Upper lobe of right lung (tissue), 1 donor: ENCODE results near the gene TULP4. TPM values are rescaled to one million over a fixed set of nuclear protein-coding genes. Genes with fewer than 3 reads are reported as not detected.

Experiments used
- ATAC-seq: fragments of 200-7000 bp; cut with Tn5 transposase; one replicate; pipeline ENCODE4 v1.9.1; 2020; ENCODE audit warnings: mild to moderate bottlenecking, moderate library complexity
- DNase-seq: peaks from one replicate; pipeline ENCODE4 v3.0.0-alpha.2; 2020
- H3K27ac ChIP-seq: fragments of 200-600 bp; one replicate; pipeline ENCODE4 v1.8.0; 2022
- H3K27me3 ChIP-seq: fragments of 200-600 bp; one replicate; pipeline ENCODE4 v1.8.0; 2022; ENCODE audit warnings: mild to moderate bottlenecking
- H3K36me3 ChIP-seq: fragments of 200-600 bp; one replicate; pipeline ENCODE4 v1.8.0; 2022
- H3K4me1 ChIP-seq: fragments of 200-600 bp; one replicate; pipeline ENCODE4 v1.8.0; 2022
- H3K4me3 ChIP-seq: fragments of 200-600 bp; one replicate; pipeline ENCODE4 v1.8.0; 2022; ENCODE audit warnings: mild to moderate bottlenecking
- H3K9me3 ChIP-seq: fragments of 200-600 bp; one replicate; pipeline ENCODE4 v1.8.0; 2022
- CTCF ChIP-seq: fragments of 200-600 bp; IDR thresholded peaks from one replicate; pipeline ENCODE4 v1.8.0; 2022; ENCODE audit warnings: antibody characterized with exemption
- intact Hi-C: fragments of 100-400 bp; cut with DNase I; formaldehyde crosslinking; loops from one replicate; pipeline ENCODE4 v1.11.0; 2022
- total RNA-seq: library from RNA; stranded (reverse); fragmentation: NEBNext Ultra II Directional; extraction: Animal tissue kit (Norgen Biotek cat#: 25700); gene quantifications from one replicate; pipeline ENCODE4 v1.2.1, GENCODE V29; 2021
- donor health status: DM: no; HTN: yes; CAD: no; lungs with severe emphysema.

TULP4 gene
- total RNA-seq, 1 donor from 2014 or later, result 94.1 TPM

GRCh38 chr6:158536084-158536890 is 224.0 kb downstream of the TULP4 start:
- intact Hi-C loops, result no loop called here
- DNase-seq (peak; percentile 88), ATAC-seq (peak; percentile 89)
- H3K4me1 ChIP-seq, result no peaks in the 10 kb centered on the region
- no peaks in the 10 kb centered on the region for H3K36me3 ChIP-seq
- peak overlapping the region; percentile 36 for H3K27ac ChIP-seq
- H3K9me3 ChIP-seq, result no peaks in the 10 kb centered on the region
- H3K4me3 ChIP-seq, result peak overlapping the region; percentile 58
- H3K27me3 ChIP-seq, result peaks cover 14% of the 10 kb centered on the region
- TF ChIP-seq CTCF, result no peak

GRCh38 chr6:158536891-158537798 is 224.9 kb downstream of the TULP4 start:
- peak; percentile 62 for ATAC-seq
- no peak for TF ChIP-seq CTCF
- no peaks in the 10 kb centered on the region for H3K9me3 ChIP-seq
- intact Hi-C loops, result no loop called here
- H3K4me1 ChIP-seq, result no peaks in the 10 kb centered on the region
- peak overlapping the region; percentile 36 for H3K27ac ChIP-seq
- peaks cover 14% of the 10 kb centered on the region for H3K27me3 ChIP-seq
- H3K36me3 ChIP-seq, result no peaks in the 10 kb centered on the region
- peak overlapping the region; percentile 58 for H3K4me3 ChIP-seq
- peak; percentile 72 for DNase-seq

GRCh38 chr6:158538741-158539140 is 226.5 kb downstream of the TULP4 start:
- H3K4me3 ChIP-seq, result no peak overlapping the region
- no peaks in the 10 kb centered on the region for H3K4me1 ChIP-seq
- no peak for ATAC-seq
- intact Hi-C loops, result no loop called here
- no peak overlapping the region for H3K27ac ChIP-seq
- no peak for TF ChIP-seq CTCF
- DNase-seq, result peak; percentile 6
- H3K9me3 ChIP-seq, result no peaks in the 10 kb centered on the region
- H3K27me3 ChIP-seq, result peaks cover 14% of the 10 kb centered on the region
- H3K36me3 ChIP-seq, result no peaks in the 10 kb centered on the region

- no peak for ATAC-seq
- peak; percentile 5 for DNase-seq
- Histone ChIP-seq H3K36me3 (no peaks in the 10 kb centered on the region), H3K4me3 (no peak overlapping the region), H3K9me3 (no peaks in the 10 kb centered on the region), H3K4me1 (no peaks in the 10 kb centered on the region), H3K27ac (no peak overlapping the region), H3K27me3 (peaks cover 14% of the 10 kb centered on the region)
- TF ChIP-seq CTCF, result no peak
- intact Hi-C loops, result no loop called here
These were observed 227.1 kb downstream of the TULP4 start for GRCh38 chr6:158539413-158539812.

- Histone ChIP-seq H3K9me3 (no peaks in the 10 kb centered on the region), H3K4me3 (no peak overlapping the region), H3K4me1 (no peaks in the 10 kb centered on the region), H3K27me3 (peaks cover 14% of the 10 kb centered on the region), H3K27ac (no peak overlapping the region), H3K36me3 (no peaks in the 10 kb centered on the region)
- intact Hi-C loops, result no loop called here
- no peak for DNase-seq
- no peak for ATAC-seq
- no peak for TF ChIP-seq CTCF
These were observed 227.6 kb downstream of the TULP4 start for GRCh38 chr6:158539881-158540280.
